NCI-H345 treated with DMSO at 0.1 percent for 48 hours (cell line): ENCODE results near the gene RRP8.

Experiments
- DNase-seq: peaks from one replicate; lab custom pipeline; 2025; ENCODE audit not compliant: unreplicated experiment; lab: John Stamatoyannopoulos, UW

The RRP8 gene

GRCh38 chr11:6547177-6547576 is 56.2 kb downstream of the RRP8 start:
- DNase-seq, result no peak

- no peak for DNase-seq
These were observed 56.7 kb downstream of the RRP8 start for GRCh38 chr11:6546735-6547134.

DNA sequence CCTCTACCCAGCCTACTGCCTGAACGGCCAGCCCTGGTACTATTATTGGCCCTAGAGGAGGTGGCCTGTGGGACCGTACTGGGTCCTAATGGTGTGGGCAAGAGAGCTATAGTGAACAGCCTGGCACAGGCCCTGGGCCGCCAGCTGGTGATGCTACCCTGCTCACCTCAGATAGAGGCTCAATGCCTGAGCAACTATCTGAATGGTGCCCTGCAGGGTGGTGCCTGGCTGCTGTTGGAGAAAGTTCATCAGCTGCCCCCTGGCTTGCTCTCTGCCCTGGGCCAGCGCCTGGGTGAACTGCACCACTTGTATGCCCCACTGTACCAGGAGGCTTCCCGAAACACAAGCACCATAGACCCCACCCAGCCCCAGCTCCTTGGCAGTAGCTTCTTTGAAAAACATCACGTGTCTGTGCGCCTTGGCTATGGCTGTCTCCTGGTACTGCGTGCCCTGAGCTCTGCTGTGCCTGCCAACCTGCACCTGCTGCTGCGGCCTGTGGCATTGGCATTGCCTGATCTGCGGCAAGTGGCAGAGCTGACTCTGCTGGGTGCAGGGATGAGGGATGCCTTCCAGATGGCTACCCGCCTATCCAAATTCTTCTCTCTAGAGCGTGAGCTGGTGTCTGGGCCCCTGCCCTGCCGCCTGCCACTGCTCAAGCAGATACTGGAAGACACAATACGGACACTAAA is 57.4 kb downstream of the RRP8 start:
- no peak for DNase-seq
